Tibial artery (tissue), 4 donors: Measurements from ENCODE around the gene SIRT3.
"Not testable (repeated sequence)": the region's sequence is repeated elsewhere in the genome, so short reads cannot be mapped to it uniquely, and the experiment has no call there.

Source experiments
- DNase-seq, 2 donors: peaks; one replicate each; pipeline ENCODE4 v3.0.0-alpha.2; 2019
- H3K27ac ChIP-seq, 2 donors: fragments of 200-600 bp; sonication (generic) in 1 of 2; 1 replicate in 1 of 2; 2 replicates in 1 of 2; pipeline ENCODE4 v1.5.1; 2018 to 2019; ENCODE audit warnings: mild to moderate bottlenecking in 1 of 2
- H3K27me3 ChIP-seq, 2 donors: fragments of 200-600 bp; sonication (generic) in 1 of 2; one replicate each; pipeline versions ENCODE4 v1.5.1 to v1.6.0; 2016 to 2019
- H3K36me3 ChIP-seq, 3 donors: fragments of 200-600 bp; sonication (generic) in 2 of 3; one replicate each; pipeline ENCODE4 v1.5.1; 2016 to 2019; ENCODE audit warnings: mild to moderate bottlenecking in 2 of 3
- H3K4me1 ChIP-seq, 4 donors: fragments of 200-600 bp; sonication (generic) in 2 of 4; 1 replicate in 3 of 4; 2 replicates in 1 of 4; pipeline ENCODE4 v1.5.1; 2016 to 2019
- H3K4me3 ChIP-seq, 2 donors: fragments of 200-600 bp; sonication (generic) in 1 of 2; 1 replicate in 1 of 2; 2 replicates in 1 of 2; pipeline ENCODE4 v1.5.1; 2018 to 2019; ENCODE audit warnings: mild to moderate bottlenecking in 2 of 2
- H3K9me3 ChIP-seq, 3 donors: fragments of 200-600 bp; sonication (generic) in 1 of 3; one replicate each; pipeline ENCODE4 v1.5.1; 2016 to 2019
- intact Hi-C: fragments of 100-400 bp; cut with DNase I; formaldehyde crosslinking; loops from one replicate; pipeline ENCODE4 v1.15.0; 2023; ENCODE audit warnings: low total_unique reads
- TF ChIP-seq, protein P1 (sequence below), 2 experiments: fragments of 200-600 bp in 1 of 2; fragments of 450-650 bp in 1 of 2; IDR thresholded peaks; one replicate each; pipeline ENCODE4 v1.5.1; 2017 to 2019; ENCODE audit warnings: antibody characterized with exemption in 2 of 2, mild to moderate bottlenecking in 1 of 2, moderate library complexity in 1 of 2

SIRT3 gene

GRCh38 chr11:224424-224823 lies 11.7 kb downstream of the SIRT3 start:
- Histone ChIP-seq H3K36me3 (peaks cover 0 to 31% (median 9%) of the 10 kb centered on the region in 3 donors), H3K27ac (no peak overlapping the region), H3K9me3 (no peaks in the 10 kb centered on the region), H3K27me3 (no peaks in the 10 kb centered on the region), H3K4me1 (no peaks in the 10 kb centered on the region), H3K4me3 (no peak overlapping the region)
- DNase-seq: peak in 1 of 2 donors; percentile 7
- intact Hi-C loops: no loop called here
- TF ChIP-seq, protein P1, sequence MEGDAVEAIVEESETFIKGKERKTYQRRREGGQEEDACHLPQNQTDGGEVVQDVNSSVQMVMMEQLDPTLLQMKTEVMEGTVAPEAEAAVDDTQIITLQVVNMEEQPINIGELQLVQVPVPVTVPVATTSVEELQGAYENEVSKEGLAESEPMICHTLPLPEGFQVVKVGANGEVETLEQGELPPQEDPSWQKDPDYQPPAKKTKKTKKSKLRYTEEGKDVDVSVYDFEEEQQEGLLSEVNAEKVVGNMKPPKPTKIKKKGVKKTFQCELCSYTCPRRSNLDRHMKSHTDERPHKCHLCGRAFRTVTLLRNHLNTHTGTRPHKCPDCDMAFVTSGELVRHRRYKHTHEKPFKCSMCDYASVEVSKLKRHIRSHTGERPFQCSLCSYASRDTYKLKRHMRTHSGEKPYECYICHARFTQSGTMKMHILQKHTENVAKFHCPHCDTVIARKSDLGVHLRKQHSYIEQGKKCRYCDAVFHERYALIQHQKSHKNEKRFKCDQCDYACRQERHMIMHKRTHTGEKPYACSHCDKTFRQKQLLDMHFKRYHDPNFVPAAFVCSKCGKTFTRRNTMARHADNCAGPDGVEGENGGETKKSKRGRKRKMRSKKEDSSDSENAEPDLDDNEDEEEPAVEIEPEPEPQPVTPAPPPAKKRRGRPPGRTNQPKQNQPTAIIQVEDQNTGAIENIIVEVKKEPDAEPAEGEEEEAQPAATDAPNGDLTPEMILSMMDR (IDR thresholded peaks at IDR 0.05): no peak

DNA sequence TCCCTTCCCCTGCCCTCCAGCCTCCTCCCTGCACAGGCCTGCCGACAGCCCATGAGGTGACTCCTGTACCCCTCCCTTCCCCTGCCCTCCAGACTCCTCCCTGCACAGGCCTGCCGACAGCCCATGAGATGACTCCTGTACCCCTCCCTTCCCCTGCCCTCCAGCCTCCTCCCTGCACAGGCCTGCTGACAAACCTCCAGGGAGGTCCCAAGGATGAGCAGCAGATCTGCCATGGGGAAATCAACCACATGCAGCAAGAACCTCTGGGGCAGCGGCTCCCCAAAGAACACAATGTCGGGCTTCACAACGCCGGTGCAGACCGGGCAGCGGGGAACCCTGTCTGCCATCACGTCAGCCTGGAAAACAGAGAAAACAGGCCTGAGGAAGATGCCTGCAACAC lies 12.3 kb downstream of the SIRT3 start:
- Histone ChIP-seq H3K36me3 (peaks cover 0 to 35% (median 10%) of the 10 kb centered on the region in 3 donors), H3K4me3 (no peak overlapping the region), H3K9me3 (no peaks in the 10 kb centered on the region), H3K4me1 (no peaks in the 10 kb centered on the region), H3K27ac (no peak overlapping the region), H3K27me3 (no peaks in the 10 kb centered on the region)
- peak in 1 of 2 donors; percentile 40 for DNase-seq
- intact Hi-C loops: no loop called here
- TF ChIP-seq, protein P1 (IDR thresholded peaks at IDR 0.05): no peak

DNA sequence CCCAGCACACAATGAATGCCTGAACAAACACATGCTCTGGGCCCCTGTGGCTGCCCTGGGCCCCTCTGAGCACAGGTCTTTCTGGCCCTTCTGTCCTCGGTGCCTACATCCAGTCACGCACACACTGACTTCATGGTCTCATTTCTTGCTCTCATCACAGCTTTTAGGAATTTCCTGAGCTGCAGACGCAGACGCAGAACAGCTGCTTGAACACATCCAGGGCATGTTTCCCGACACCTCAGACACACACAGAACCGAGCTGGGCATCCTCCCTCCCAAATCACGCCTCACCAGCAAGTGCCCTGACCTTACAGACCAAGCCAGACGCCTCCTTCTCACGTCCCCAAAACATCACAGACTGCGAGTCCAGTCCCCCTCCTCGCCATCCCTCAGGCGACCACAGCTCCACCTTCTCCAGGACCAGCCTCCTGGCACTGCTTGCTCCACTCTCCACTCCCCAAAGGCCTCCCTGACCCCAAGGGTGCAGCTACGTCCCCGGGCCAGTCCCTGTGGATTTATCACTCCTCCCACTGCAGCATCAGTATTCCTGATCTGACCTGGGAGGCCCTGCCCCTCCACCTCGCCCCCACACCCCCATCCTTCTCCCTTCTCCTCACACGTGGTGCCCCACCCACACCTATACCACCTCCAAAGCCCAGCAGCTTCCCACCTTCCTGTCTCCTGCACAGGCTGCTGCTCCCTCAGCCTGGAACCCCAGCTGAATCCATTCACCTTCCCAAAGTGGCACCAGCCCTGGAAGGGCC lies 12.9 kb downstream of the SIRT3 start:
- Histone ChIP-seq H3K4me1 (no peaks in the 10 kb centered on the region), H3K4me3 (no peak overlapping the region), H3K36me3 (peaks cover 0 to 42% (median 12%) of the 10 kb centered on the region in 3 donors), H3K27me3 (no peaks in the 10 kb centered on the region), H3K9me3 (no peaks in the 10 kb centered on the region), H3K27ac (no peak overlapping the region)
- TF ChIP-seq, protein P1 (IDR thresholded peaks at IDR 0.05): no peak
- intact Hi-C loops: no loop called here
- peak in 1 of 2 donors; percentile 38 for DNase-seq

DNA sequence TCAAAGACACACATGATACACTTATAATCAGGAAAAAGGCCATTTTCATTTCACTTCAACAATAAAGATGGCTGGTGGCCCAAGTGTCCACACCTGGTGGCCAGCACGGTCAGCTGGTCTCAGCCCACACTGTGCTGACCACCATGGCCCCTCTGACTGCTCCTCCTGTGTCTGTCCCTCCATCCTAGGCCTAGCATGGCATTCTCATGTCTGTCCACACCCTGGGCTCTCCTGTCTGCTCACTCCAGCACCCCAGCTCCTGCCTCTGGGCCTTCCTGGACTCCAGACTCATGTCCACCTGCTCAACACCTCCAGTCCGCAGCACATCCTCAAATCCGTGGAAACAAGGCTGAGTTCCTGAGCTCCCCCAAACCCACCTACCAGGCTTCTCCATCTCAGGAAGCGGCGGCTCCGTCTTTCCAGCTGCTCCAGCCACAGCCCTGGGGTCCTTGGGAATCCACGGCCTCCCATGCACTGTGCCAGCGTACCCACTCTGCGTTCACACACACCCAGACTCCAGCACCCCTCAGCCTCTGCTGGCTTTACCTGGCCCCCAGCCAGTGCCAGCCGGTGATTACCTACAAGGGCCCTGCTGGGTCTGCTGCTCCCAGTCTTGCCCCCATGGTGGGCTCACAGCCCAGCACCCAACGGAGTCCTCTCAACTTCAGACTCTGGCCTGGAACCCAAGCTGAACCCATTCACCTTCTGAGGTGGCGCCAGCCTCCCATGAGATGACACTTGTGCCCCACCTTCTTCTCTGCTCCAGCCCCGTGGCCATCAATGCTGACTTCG lies 13.9 kb downstream of the SIRT3 start:
- DNase-seq: peak in 1 of 2 donors; percentile 56
- Histone ChIP-seq H3K4me1 (no peaks in the 10 kb centered on the region), H3K27ac (no peak overlapping the region), H3K9me3 (no peaks in the 10 kb centered on the region), H3K27me3 (no peaks in the 10 kb centered on the region), H3K4me3 (no peak overlapping the region), H3K36me3 (peaks cover 0 to 44% (median 17%) of the 10 kb centered on the region in 3 donors)
- TF ChIP-seq, protein P1 (IDR thresholded peaks at IDR 0.05): no peak
- intact Hi-C loops: no loop called here

DNA sequence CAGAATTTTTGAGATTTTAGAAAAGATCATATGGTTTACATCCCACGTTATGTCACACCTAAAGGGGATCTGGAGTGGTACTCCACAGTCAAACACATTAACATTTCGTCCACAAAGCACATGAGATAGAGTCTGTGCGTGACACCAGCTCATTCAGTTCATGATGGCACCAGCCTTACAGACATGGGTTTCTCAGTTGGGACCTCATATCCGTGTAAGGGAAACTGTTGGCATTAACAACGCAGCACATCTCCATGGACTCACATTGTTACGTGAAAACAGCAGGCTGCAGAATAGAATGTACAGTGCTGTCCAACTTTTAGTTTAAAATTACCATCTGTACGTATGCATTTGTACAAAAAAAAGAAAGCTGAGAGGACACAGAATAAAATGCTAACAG lies 14.6 kb downstream of the SIRT3 start:
- no peak for DNase-seq
- intact Hi-C loops: no loop called here
- H3K27me3 ChIP-seq: no peaks in the 10 kb centered on the region
- H3K27ac ChIP-seq: no peak overlapping the region
- TF ChIP-seq, protein P1 (IDR thresholded peaks at IDR 0.05): no peak
- H3K36me3 ChIP-seq: peaks cover 0 to 48% (median 17%) of the 10 kb centered on the region in 3 donors
- no peaks in the 10 kb centered on the region for H3K4me1 ChIP-seq
- H3K4me3 ChIP-seq: no peak overlapping the region
- no peaks in the 10 kb centered on the region for H3K9me3 ChIP-seq

DNA sequence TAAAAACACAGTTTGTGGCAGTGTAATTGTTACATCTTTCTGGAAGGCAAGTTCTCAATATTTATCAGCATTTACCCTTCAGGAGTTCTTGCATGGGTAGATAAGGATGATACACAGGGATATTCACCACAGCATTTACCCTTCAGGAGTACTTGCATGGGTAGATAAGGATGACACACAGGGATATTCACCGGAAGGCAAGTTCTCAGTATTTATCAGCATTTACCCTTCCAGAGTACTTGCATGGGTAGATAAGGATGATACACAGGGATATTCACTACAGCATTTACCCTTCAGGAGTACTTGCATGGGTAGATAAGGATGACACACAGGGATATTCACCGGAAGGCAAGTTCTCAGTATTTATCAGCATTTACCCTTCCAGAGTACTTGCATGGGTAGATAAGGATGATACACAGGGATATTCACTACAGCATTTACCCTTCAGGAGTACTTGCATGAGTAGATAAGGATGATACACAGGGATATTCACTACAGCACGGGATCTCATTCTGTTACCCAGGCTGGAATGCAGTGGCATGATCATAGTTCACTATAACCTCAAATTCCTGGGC lies 15.4 kb downstream of the SIRT3 start:
- H3K27me3 ChIP-seq, intact Hi-C loops, H3K27ac ChIP-seq, H3K9me3 ChIP-seq, DNase-seq, H3K4me1 ChIP-seq, H3K4me3 ChIP-seq: not testable (repeated sequence)
- H3K36me3 ChIP-seq: peaks cover 0 to 56% (median 20%) of the 10 kb centered on the region in 3 donors
